NCI-H510A treated with DMSO at 0.1 percent for 48 hours (cell line): Measurements from ENCODE around the gene E4F1.

Source experiments
- DNase-seq: peaks from one replicate; lab custom pipeline; 2025; lab: John Stamatoyannopoulos, UW

The E4F1 gene

GRCh38 chr16:2275476-2276367 is 52.3 kb downstream of the E4F1 start:
- no peak for DNase-seq

GRCh38 chr16:2276368-2277195 is 53.2 kb downstream of the E4F1 start:
- DNase-seq = no peak

- DNase-seq = no peak
Measured at GRCh38 chr16:2277466-2278271, 54.3 kb downstream of the E4F1 start.

GRCh38 chr16:2278272-2278608 is 54.8 kb downstream of the E4F1 start:
- DNase-seq = no peak

- no peak for DNase-seq
Measured at GRCh38 chr16:2278956-2279800, 55.8 kb downstream of the E4F1 start.

GRCh38 chr16:2280461-2280860 is 57.1 kb downstream of the E4F1 start:
- DNase-seq = no peak

GRCh38 chr16:2280981-2281542 is 57.7 kb downstream of the E4F1 start:
- DNase-seq = no peak

- no peak for DNase-seq
Measured at GRCh38 chr16:2282262-2282661, 58.9 kb downstream of the E4F1 start.

- no peak for DNase-seq
Measured at GRCh38 chr16:2282866-2283555, 59.6 kb downstream of the E4F1 start.

GRCh38 chr16:2284001-2284770 is 60.8 kb downstream of the E4F1 start:
- no peak for DNase-seq

- DNase-seq = no peak
Measured at GRCh38 chr16:2284797-2285576, 61.6 kb downstream of the E4F1 start.
